ENCODE measurements around the gene KCNK3.

GRCh38 chr2:26683583-26683982, 8.9 kb upstream of the KCNK3 start:
- TF ChIP-seq MAFF (IDR thresholded peaks at IDR 0.05; ENCODE audit: low read depth, low read length): no peak
- no peak for TF ChIP-seq NFIC (IDR thresholded peaks at IDR 0.05; ENCODE audit: low read length)
- TF ChIP-seq STAT6 (CRISPR knock-in tag; IDR thresholded peaks at IDR 0.05; ENCODE audit: borderline replicate concordance): no peak
- no peak for TF ChIP-seq JUN (CRISPR knock-in tag; IDR thresholded peaks at IDR 0.05)
- no peak for TF ChIP-seq U2AF1 (optimal IDR thresholded peaks at IDR 0.05; ENCODE audit: low read depth, low read length)
- no peak for TF ChIP-seq ZFP36 (IDR thresholded peaks at IDR 0.05; ENCODE audit: borderline replicate concordance, low read depth, low read length, partially characterized antibody)
- TF ChIP-seq CTCF (CRISPR knock-in tag; IDR thresholded peaks at IDR 0.05): no peak
- no peak for TF ChIP-seq EP300 (IDR thresholded peaks at IDR 0.05; ENCODE audit: low read depth in 2 of 2, low read length in 2 of 2)
- no peak for TF ChIP-seq EP300 (CRISPR knock-in tag; IDR thresholded peaks at IDR 0.05; ENCODE audit: borderline replicate concordance)
- no peak for TF ChIP-seq MYNN (CRISPR knock-in tag; IDR thresholded peaks at IDR 0.05; ENCODE audit: low read depth)
- no peak for TF ChIP-seq ZBTB40 (IDR thresholded peaks at IDR 0.05)
- TF ChIP-seq ZBTB40 (CRISPR knock-in tag; IDR thresholded peaks at IDR 0.05): no peak

Measured in HepG2 (cell line).